Aorta (tissue), 5 donors: ENCODE measurements around the gene RNF144B. TPM values are rescaled to one million over a fixed set of nuclear protein-coding genes. Genes with fewer than 3 reads are reported as not detected.

Experiments used
- ATAC-seq: fragments of 200-7000 bp; cut with Tn5 transposase; one replicate; pipeline ENCODE4 v1.9.1; 2022; ENCODE audit warnings: moderate library complexity; ENCODE audit not compliant: low FRiP score
- DNase-seq, 2 donors: peaks; one replicate each; pipeline ENCODE4 v3.0.0-alpha.2; 2020
- H3K27ac ChIP-seq, 2 donors: one replicate each; pipeline ENCODE4 v1.5.1; 2013; ENCODE audit warnings: low read length in 2 of 2, mild to moderate bottlenecking in 2 of 2, moderate library complexity in 2 of 2, control low read depth in 1 of 2, inconsistent platforms in 1 of 2, low read depth in 1 of 2
- H3K27me3 ChIP-seq, 2 donors: one replicate each; pipeline ENCODE4 v1.6.1; 2013; ENCODE audit warnings: control low read depth in 1 of 2, low read length in 1 of 2, mild to moderate bottlenecking in 1 of 2, moderate library complexity in 1 of 2; ENCODE audit not compliant: insufficient read depth in 2 of 2, control insufficient read depth in 1 of 2
- H3K36me3 ChIP-seq, 2 donors: one replicate each; pipeline ENCODE4 v1.6.1; 2013; ENCODE audit warnings: control low read depth in 1 of 2, low read length in 1 of 2, mild to moderate bottlenecking in 1 of 2; ENCODE audit not compliant: insufficient read depth in 2 of 2, control insufficient read depth in 1 of 2
- H3K4me1 ChIP-seq, 2 donors: one replicate each; pipeline ENCODE4 v1.6.1; 2013; ENCODE audit warnings: low read length in 2 of 2, control low read depth in 1 of 2, mild to moderate bottlenecking in 1 of 2, moderate library complexity in 1 of 2; ENCODE audit not compliant: insufficient read depth in 2 of 2, control insufficient read depth in 1 of 2
- H3K4me3 ChIP-seq, 2 donors: one replicate each; pipeline ENCODE4 v1.5.1; 2013; ENCODE audit warnings: low read length in 2 of 2, control low read depth in 1 of 2, mild to moderate bottlenecking in 1 of 2
- H3K9me3 ChIP-seq: one replicate; pipeline ENCODE4 v1.6.1; 2013; ENCODE audit warnings: mild to moderate bottlenecking, low read length; ENCODE audit not compliant: control insufficient read depth
- WGBS, 2 donors: extraction: QIAGEN DNeasy Blood & Tissue Kit; methylation state at CpG; one replicate each; pipeline ENCODE4 v1.1.7; 2013; 5-methylcytosine and 5-hydroxymethylcytosine counted together
- intact Hi-C, 2 donors: fragments of 100-400 bp; cut with DNase I; formaldehyde crosslinking; loops; one replicate each; pipeline versions ENCODE4 v1.14.2 to v1.15.0; 2022
- polyA plus RNA-seq, 2 donors: library from polyadenylated mRNA; stranded (reverse); fragments of 200-250 nt; gene quantifications; one replicate each; pipeline ENCODE4 v1.2.3, GENCODE V29; 2013
- total RNA-seq, 2 donors: library from RNA; stranded (reverse); fragmentation: NEBNext Ultra II Directional; extraction: Animal tissue kit (Norgen Biotek cat#: 25700); gene quantifications; one replicate each; pipeline ENCODE4 v1.2.1, GENCODE V29; 2021
- donor health status: healthy with polysubstance abuse.
- donor health status: Bipolar disorder and iron deficiency.
- donor health status: DM: no; HTN: no; CAD: no.
- donor health status: DM: no; HTN: no; CAD: no.
- donor health status: DM: yes; HTN: yes; CAD: no.

The RNF144B gene
- total and polyA plus RNA-seq, 4 donors, result 4.9 to 35.9 (median 15.2) TPM

DNA sequence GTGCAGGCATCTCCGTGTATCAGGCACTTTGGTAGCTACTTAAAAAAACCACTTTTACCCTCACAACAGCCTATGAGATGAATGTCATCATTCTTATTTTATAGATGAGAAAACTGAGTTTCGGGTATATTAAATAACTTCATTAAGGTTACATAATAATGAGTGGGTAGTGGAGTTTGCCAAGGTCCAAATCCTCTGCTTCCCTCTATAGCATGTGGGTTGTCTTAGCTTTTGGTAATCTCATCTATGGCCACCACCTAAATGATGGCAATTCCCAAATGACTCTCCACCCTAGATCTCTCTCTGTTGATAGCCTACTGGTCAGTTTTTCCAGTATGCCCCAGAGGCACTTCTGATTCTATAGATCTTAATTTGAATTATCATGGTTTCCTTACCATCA lies 3.7 kb upstream of the RNF144B start:
- H3K4me3 ChIP-seq, result no peak overlapping the region
- DNase-seq (no peak), ATAC-seq (no peak)
- intact Hi-C loops, result loop anchor here (10.0 kb wide), 2 partner anchors 59 to 121 kb away; no protein-coding TSS in a partner anchor
- WGBS, 2 donors, result 94 to 95% methylated on average over 2 of the region's 2 CpGs
- peaks cover 0 to 2% of the 10 kb centered on the region in 2 donors for H3K4me1 ChIP-seq
- H3K9me3 ChIP-seq, result no peaks in the 10 kb centered on the region
- no peaks in the 10 kb centered on the region for H3K27me3 ChIP-seq
- H3K27ac ChIP-seq, result no peak overlapping the region
- H3K36me3 ChIP-seq, result no peaks in the 10 kb centered on the region

DNA sequence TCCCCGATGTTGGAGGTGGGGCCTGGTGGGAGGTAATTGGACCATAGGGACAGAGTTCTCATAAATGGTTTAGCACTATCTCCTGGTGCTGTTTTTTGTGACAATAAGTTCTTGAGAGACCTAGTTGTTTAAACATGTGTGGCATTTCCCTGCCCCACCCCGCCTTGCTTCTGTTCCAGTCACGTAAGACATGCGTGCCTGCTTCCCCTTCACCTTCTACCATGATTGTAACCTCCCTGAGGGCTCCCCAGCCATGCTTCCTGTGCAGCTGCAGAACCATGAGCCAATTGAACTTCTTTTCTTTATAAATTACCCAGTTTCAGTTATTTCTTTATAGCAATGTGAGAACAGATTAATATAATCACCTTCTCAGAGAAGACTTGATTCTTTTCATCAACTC lies 2.5 kb upstream of the RNF144B start:
- H3K9me3 ChIP-seq, result no peaks in the 10 kb centered on the region
- ATAC-seq (no peak), DNase-seq (no peak)
- WGBS, 2 donors, result 93 to 96% methylated on average over 4 of the region's 4 CpGs
- no peaks in the 10 kb centered on the region for H3K27me3 ChIP-seq
- no peak overlapping the region for H3K4me3 ChIP-seq
- intact Hi-C loops, result loop anchor here (5.0 to 10.0 kb wide), 3 partner anchors 42 to 120 kb away; no protein-coding TSS in a partner anchor
- H3K36me3 ChIP-seq, result no peaks in the 10 kb centered on the region
- H3K4me1 ChIP-seq, result peaks cover 0 to 2% of the 10 kb centered on the region in 2 donors
- no peak overlapping the region for H3K27ac ChIP-seq

DNA sequence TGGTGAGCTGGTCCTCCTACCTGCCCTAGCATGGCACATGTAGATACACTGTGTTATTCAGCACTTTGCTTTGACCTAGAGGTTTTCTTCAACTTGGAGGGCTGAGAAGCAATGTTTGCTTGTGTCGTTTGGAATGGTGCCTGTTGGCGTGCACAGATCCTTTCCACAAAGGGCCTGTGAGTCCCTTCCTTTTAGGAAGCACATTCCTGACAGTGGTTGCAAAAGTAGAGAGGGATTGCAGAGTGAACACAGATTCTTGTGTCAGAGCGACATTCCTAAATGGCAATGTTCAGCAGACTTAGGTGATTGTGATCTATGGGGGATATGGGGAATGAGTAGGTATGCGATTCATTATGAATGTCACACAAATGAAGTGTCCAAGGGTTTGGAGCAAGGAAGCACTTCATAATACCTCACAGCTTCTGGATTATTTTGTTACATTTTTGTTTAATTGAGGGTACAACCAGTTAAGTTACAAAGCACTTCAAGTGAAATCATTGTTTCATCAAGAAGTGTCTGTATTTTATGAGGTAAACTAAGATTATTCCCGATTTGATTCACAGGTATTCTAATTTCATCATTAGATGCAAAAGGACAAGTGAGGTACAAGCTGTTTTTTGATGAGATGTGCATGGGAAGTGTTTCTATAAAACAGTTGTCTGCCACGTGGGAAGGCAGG lies 713 bp upstream of the RNF144B start:
- peaks cover 0 to 2% of the 10 kb centered on the region in 2 donors for H3K4me1 ChIP-seq
- DNase-seq (peak; percentile 71 to 84), ATAC-seq (peak; percentile 58)
- no peaks in the 10 kb centered on the region for H3K9me3 ChIP-seq
- WGBS, 2 donors, result 15 to 19% methylated on average over 6 of the region's 6 CpGs
- H3K27me3 ChIP-seq, result no peaks in the 10 kb centered on the region
- intact Hi-C loops, result loop anchor here (5.0 to 10.0 kb wide), 3 partner anchors 44 to 118 kb away; no protein-coding TSS in a partner anchor
- H3K4me3 ChIP-seq, result peak overlapping the region in 1 of 2 donors; percentile 43
- no peaks in the 10 kb centered on the region for H3K36me3 ChIP-seq
- peak overlapping the region in 1 of 2 donors; percentile 64 for H3K27ac ChIP-seq

DNA sequence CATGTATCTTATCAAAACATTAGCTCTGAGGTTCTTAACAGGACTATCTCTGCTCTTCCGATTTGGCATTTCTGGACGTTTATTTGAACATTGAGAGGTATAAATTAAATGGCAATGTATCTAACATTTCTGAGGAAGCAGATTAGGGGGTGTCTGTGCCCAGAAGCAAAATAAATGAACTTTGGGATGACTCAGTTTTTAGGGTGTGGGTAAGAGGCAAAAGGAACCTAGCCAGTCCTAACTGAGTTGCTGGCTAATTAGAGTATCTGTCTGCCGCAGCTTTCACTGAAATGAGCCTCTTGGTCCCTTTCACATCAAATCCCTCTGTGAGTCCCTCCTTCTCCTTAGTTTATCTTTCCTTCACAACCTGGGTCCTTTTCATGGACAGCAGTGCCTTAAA lies 1.1 kb downstream of the RNF144B start:
- Histone ChIP-seq H3K27me3 (no peaks in the 10 kb centered on the region), H3K4me3 (peak overlapping the region; percentile 43 to 96), H3K4me1 (peaks cover 0 to 2% of the 10 kb centered on the region in 2 donors), H3K27ac (peak overlapping the region in 1 of 2 donors; percentile 34), H3K36me3 (no peaks in the 10 kb centered on the region), H3K9me3 (no peaks in the 10 kb centered on the region)
- intact Hi-C loops, result loop anchor here (5.0 to 10.0 kb wide), 3 partner anchors 46 to 117 kb away; no protein-coding TSS in a partner anchor
- ATAC-seq (no peak), DNase-seq (no peak)
- 12 to 14% methylated on average over 3 of the region's 3 CpGs for WGBS, 2 donors

DNA sequence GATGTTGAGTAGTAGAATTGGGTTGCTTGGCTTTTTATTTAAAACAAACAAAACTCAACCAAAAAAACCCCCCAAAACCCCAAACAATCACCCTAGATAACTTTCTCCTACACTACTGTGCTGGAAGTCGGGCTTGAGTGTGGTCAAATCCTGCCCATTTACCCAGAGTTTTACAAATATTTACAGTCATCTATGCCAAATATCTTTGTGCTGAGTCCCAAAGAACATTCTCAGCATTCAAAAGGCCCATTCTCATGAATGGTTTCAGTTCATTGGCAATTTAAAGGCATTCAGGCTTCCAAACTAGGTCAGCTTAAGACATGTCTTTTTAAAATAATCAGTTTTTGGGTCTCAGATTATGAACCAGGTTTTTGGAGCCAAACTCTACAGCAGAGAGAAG lies 1.8 kb downstream of the RNF144B start:
- no peaks in the 10 kb centered on the region for H3K36me3 ChIP-seq
- H3K27me3 ChIP-seq, result no peaks in the 10 kb centered on the region
- no peak for DNase-seq
- H3K9me3 ChIP-seq, result no peaks in the 10 kb centered on the region
- no peak for ATAC-seq
- H3K27ac ChIP-seq, result peak overlapping the region in 1 of 2 donors; percentile 82
- H3K4me3 ChIP-seq, result peak overlapping the region; percentile 18 to 96
- WGBS, 2 donors, result 3 to 6% methylated on average over 1 of the region's 1 CpG
- intact Hi-C loops, result loop anchor here (5.0 to 10.0 kb wide), 3 partner anchors 47 to 116 kb away; no protein-coding TSS in a partner anchor
- H3K4me1 ChIP-seq, result peaks cover 0 to 2% of the 10 kb centered on the region in 2 donors

DNA sequence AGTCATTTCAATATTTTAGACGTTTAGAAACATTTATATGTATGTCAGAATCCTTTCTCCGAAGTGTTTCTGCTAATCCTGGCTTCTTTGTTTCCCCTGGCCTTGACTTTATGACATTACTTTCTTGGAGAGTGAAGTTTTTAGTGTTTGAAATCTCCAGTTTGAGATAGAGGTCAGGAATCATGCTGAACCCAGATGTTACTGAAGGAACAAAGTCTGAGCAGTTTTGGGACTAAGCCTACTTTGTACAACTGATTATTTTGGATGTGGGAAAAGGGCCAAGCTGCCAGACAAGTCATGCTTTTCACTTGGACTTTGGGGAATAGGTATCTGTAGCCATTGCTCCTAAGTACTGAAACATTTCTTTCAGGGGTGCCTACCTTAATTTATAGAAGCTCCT lies 2.3 kb downstream of the RNF144B start:
- peak overlapping the region; percentile 57 to 82 for H3K27ac ChIP-seq
- intact Hi-C loops, result loop anchor here (5.0 to 10.0 kb wide), 3 partner anchors 47 to 115 kb away; no protein-coding TSS in a partner anchor
- ATAC-seq, result no peak
- no peaks in the 10 kb centered on the region for H3K27me3 ChIP-seq
- H3K9me3 ChIP-seq, result no peaks in the 10 kb centered on the region
- no peak for DNase-seq
- no peaks in the 10 kb centered on the region for H3K36me3 ChIP-seq
- H3K4me1 ChIP-seq, result peaks cover 0 to 2% of the 10 kb centered on the region in 2 donors
- WGBS, 2 donors, result 1 to 2% methylated on average over 2 of the region's 2 CpGs
- H3K4me3 ChIP-seq, result peak overlapping the region; percentile 18 to 36

DNA sequence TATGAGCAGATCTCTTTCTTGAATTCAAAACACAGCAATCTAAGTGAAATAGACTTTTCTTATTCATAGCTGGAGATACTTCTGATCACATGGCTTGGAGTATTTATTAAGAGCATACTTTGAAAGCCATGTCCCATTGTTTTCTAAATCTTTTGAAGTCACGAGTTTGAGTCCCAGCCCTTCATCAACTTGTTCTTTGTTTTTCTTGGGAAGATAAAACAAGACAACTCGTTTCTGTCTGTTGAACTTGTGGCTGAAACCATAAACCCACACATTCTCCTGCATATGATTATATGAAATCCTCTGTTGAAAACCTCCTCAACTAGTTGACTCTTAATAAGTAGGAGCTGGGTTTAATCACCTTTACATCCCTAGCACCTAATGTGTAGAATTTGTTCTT lies 3.3 kb downstream of the RNF144B start:
- ATAC-seq, result no peak
- peaks cover 0 to 2% of the 10 kb centered on the region in 2 donors for H3K4me1 ChIP-seq
- no peak overlapping the region for H3K27ac ChIP-seq

DNA sequence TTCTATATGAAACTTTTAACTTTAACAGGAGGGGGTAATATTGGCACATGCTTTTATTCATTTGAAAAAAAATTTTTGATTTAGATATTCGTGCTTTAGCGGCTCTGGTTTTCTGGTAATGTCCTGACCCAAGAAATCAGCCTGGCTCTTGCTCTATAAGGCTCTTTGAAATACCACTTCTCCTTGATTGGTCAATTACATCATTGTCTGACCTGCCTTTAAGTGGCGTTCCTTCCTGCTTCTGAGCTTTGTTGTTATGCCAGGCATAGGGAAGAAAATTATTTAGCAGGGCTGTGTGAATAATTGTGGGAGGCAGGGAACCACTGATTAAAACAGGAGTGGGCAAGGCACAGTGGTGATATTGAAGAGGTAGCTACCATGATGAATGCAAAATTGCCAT lies 3.9 kb downstream of the RNF144B start:
- 89 to 91% methylated on average over 3 of the region's 3 CpGs for WGBS, 2 donors
- no peak overlapping the region for H3K4me3 ChIP-seq
- intact Hi-C loops, result no loop called here

More for the DNA sequence above, 3.3 kb downstream of the RNF144B start:
- no peak overlapping the region for H3K4me3 ChIP-seq
- H3K27me3 ChIP-seq, result no peaks in the 10 kb centered on the region
- intact Hi-C loops, result no loop called here
- no peak for DNase-seq
- WGBS, 2 donors, result 40 to 42% methylated on average over 2 of the region's 2 CpGs
- no peaks in the 10 kb centered on the region for H3K36me3 ChIP-seq
- no peaks in the 10 kb centered on the region for H3K9me3 ChIP-seq

More for the DNA sequence above, 3.9 kb downstream of the RNF144B start:
- no peak for ATAC-seq
- Histone ChIP-seq H3K9me3 (no peaks in the 10 kb centered on the region), H3K36me3 (no peaks in the 10 kb centered on the region), H3K4me1 (no peaks in the 10 kb centered on the region), H3K27ac (no peak overlapping the region), H3K27me3 (no peaks in the 10 kb centered on the region)
- DNase-seq, result no peak
